ENCODE data around the gene TUSC7. TPM values are rescaled to one million over a fixed set of nuclear protein-coding genes. Genes with fewer than 3 reads are reported as not detected.

TUSC7 gene
- total RNA-seq, 2 experiments from 2014 or later = not detected

- ATAC-seq (no peak), DNase-seq (no peak)
- H3K4me3 Mint-ChIP-seq = no peak overlapping the region
- no peaks in the 10 kb centered on the region for H3K4me1 Mint-ChIP-seq
- H3K27ac Mint-ChIP-seq = no peak overlapping the region
- H3K36me3 Mint-ChIP-seq = no peaks in the 10 kb centered on the region
- H3K9me3 Mint-ChIP-seq (ENCODE audit: low read depth) = peaks cover 4% of the 10 kb centered on the region
- no peaks in the 10 kb centered on the region for H3K27me3 Mint-ChIP-seq
- CTCF ChIA-PET = no interaction called here
These were observed 24.7 kb downstream of the TUSC7 start for GRCh38 chr3:116734243-116734642.

- ATAC-seq (no peak), DNase-seq (no peak)
- Mint-ChIP-seq H3K4me3 (no peak overlapping the region), H3K27ac (no peak overlapping the region), H3K27me3 (no peaks in the 10 kb centered on the region), H3K9me3 (ENCODE audit: low read depth) (peaks cover 2% of the 10 kb centered on the region), H3K4me1 (no peaks in the 10 kb centered on the region), H3K36me3 (no peaks in the 10 kb centered on the region)
- CTCF ChIA-PET = no interaction called here
These were observed 30.1 kb downstream of the TUSC7 start for GRCh38 chr3:116739678-116740077.

- no peak for ATAC-seq
- no peaks in the 10 kb centered on the region for H3K36me3 Mint-ChIP-seq
- H3K4me3 Mint-ChIP-seq = no peak overlapping the region
- peaks cover 2% of the 10 kb centered on the region for H3K9me3 Mint-ChIP-seq (ENCODE audit: low read depth)
- no peak overlapping the region for H3K27ac Mint-ChIP-seq
- no peaks in the 10 kb centered on the region for H3K4me1 Mint-ChIP-seq
- no peaks in the 10 kb centered on the region for H3K27me3 Mint-ChIP-seq
- CTCF ChIA-PET = no interaction called here
- no peak for DNase-seq
These were observed 30.7 kb downstream of the TUSC7 start for GRCh38 chr3:116740293-116740692.

- DNase-seq (no peak), ATAC-seq (no peak)
- Mint-ChIP-seq H3K27me3 (no peaks in the 10 kb centered on the region), H3K36me3 (no peaks in the 10 kb centered on the region), H3K27ac (no peak overlapping the region), H3K9me3 (ENCODE audit: low read depth) (peaks cover 2% of the 10 kb centered on the region), H3K4me1 (no peaks in the 10 kb centered on the region), H3K4me3 (no peak overlapping the region)
- CTCF ChIA-PET = no interaction called here
These were observed 31.9 kb downstream of the TUSC7 start for GRCh38 chr3:116741467-116741866.

GRCh38 chr3:116743062-116743461 is 33.5 kb downstream of the TUSC7 start:
- CTCF ChIA-PET = no interaction called here
- no peak for ATAC-seq
- Mint-ChIP-seq H3K27ac (no peak overlapping the region), H3K9me3 (ENCODE audit: low read depth) (peaks cover 2% of the 10 kb centered on the region), H3K36me3 (no peaks in the 10 kb centered on the region), H3K4me1 (no peaks in the 10 kb centered on the region), H3K4me3 (no peak overlapping the region), H3K27me3 (no peaks in the 10 kb centered on the region)
- DNase-seq = no peak

- H3K36me3 Mint-ChIP-seq = no peaks in the 10 kb centered on the region
- no peaks in the 10 kb centered on the region for H3K9me3 Mint-ChIP-seq (ENCODE audit: low read depth)
- no peak for DNase-seq
- CTCF ChIA-PET = no interaction called here
- H3K27ac Mint-ChIP-seq = no peak overlapping the region
- no peak for ATAC-seq
- H3K27me3 Mint-ChIP-seq = no peaks in the 10 kb centered on the region
- H3K4me1 Mint-ChIP-seq = no peaks in the 10 kb centered on the region
- no peak overlapping the region for H3K4me3 Mint-ChIP-seq
These were observed 39.8 kb downstream of the TUSC7 start for GRCh38 chr3:116749388-116749787.

- ATAC-seq (no peak), DNase-seq (no peak)
- no peaks in the 10 kb centered on the region for H3K4me1 Mint-ChIP-seq
- no peak overlapping the region for H3K4me3 Mint-ChIP-seq
- no peaks in the 10 kb centered on the region for H3K27me3 Mint-ChIP-seq
- CTCF ChIA-PET = no interaction called here
- no peak overlapping the region for H3K27ac Mint-ChIP-seq
- H3K9me3 Mint-ChIP-seq (ENCODE audit: low read depth) = no peaks in the 10 kb centered on the region
- no peaks in the 10 kb centered on the region for H3K36me3 Mint-ChIP-seq
These were observed 47.7 kb downstream of the TUSC7 start for GRCh38 chr3:116757315-116757714.

- H3K9me3 Mint-ChIP-seq (ENCODE audit: low read depth) = no peaks in the 10 kb centered on the region
- H3K4me3 Mint-ChIP-seq = no peak overlapping the region
- H3K4me1 Mint-ChIP-seq = no peaks in the 10 kb centered on the region
- H3K36me3 Mint-ChIP-seq = no peaks in the 10 kb centered on the region
- H3K27ac Mint-ChIP-seq = no peak overlapping the region
- DNase-seq (no peak), ATAC-seq (no peak)
- CTCF ChIA-PET = interaction anchor here (1.4 kb wide), 1 partner anchor 16 kb away, joined by 4 read pairs; no protein-coding TSS in a partner anchor
- no peaks in the 10 kb centered on the region for H3K27me3 Mint-ChIP-seq
These were observed 49.7 kb downstream of the TUSC7 start for GRCh38 chr3:116759316-116759715.
